SK-N-SH (cell line): ENCODE results near the gene HARS1. TPM values are rescaled to one million over a fixed set of nuclear protein-coding genes. Genes with fewer than 3 reads are reported as not detected.
A peak's percentile ranks its signal among the peaks of the same experiment; 100 is the strongest.
"Not testable (repeated sequence)": the region's sequence is repeated elsewhere in the genome, so short reads cannot be mapped to it uniquely, and the experiment has no call there.

Source experiments
- CTCF ChIA-PET: fragments of 300-600, 350-600 bp; formaldehyde crosslinking; extraction: SDS; loops from one replicate; lab custom pipeline; 2021; lab: Yijun Ruan, JAX
- POLR2A ChIA-PET: fragments of 350-600 bp; sonication (Branson Sonifier 250); formaldehyde crosslinking; extraction: SDS; loops from one replicate; lab custom pipeline; 2020; ENCODE audit warnings: antibody characterized with exemption, inconsistent platforms; lab: Yijun Ruan, JAX
- DNase-seq: peaks from one replicate; pipeline ENCODE4 v3.0.0; 2012
- H2AFZ ChIP-seq: fragments of 200-600 bp; sonication (generic); 2 replicates; pipeline ENCODE4 v1.8.1; 2016; ENCODE audit warnings: antibody characterized with exemption, mild to moderate bottlenecking, low read depth
- H3F3A ChIP-seq: fragments of 200-600 bp; sonication (generic); replicated peaks from 2 replicates; pipeline ENCODE3; 2016; ENCODE audit warnings: antibody characterized with exemption, mild to moderate bottlenecking; ENCODE audit not compliant: insufficient read depth
- H3K27ac ChIP-seq, 2 experiments: fragments of 200-500 bp in 1 of 2; fragments of 200-600 bp in 1 of 2; sonication (Bioruptor generic) in 1 of 2; sonication (generic), shearing (Covaris generic) in 1 of 2; 2 replicates each; pipeline versions ENCODE4 v1.5.1 to v1.6.1; 2014 to 2016; ENCODE audit warnings: low read depth in 2 of 2, inconsistent platforms in 1 of 2, low read length in 1 of 2, mild to moderate bottlenecking in 1 of 2, mixed read lengths in 1 of 2
- H3K27me3 ChIP-seq: fragments of 200-600 bp; sonication (generic), shearing (Covaris generic); 2 replicates; pipeline ENCODE4 v1.6.1; 2016; ENCODE audit warnings: mixed run types; ENCODE audit not compliant: insufficient read depth
- H3K36me3 ChIP-seq, 2 experiments: fragments of 200-500 bp in 1 of 2; fragments of 200-600 bp in 1 of 2; sonication (Bioruptor generic) in 1 of 2; sonication (generic) in 1 of 2; replicated peaks in 1 of 2; 2 replicates each; pipeline versions ENCODE3 to v1.5.1; 2014 to 2016; ENCODE audit warnings: low read length in 1 of 2, mild to moderate bottlenecking in 1 of 2; ENCODE audit not compliant: insufficient read depth in 2 of 2, control insufficient read depth in 1 of 2
- H3K4me1 ChIP-seq, 2 experiments: fragments of 200-500 bp in 1 of 2; fragments of 200-600 bp in 1 of 2; sonication (Bioruptor generic) in 1 of 2; sonication (generic), shearing (Covaris generic) in 1 of 2; 2 replicates each; pipeline versions ENCODE4 v1.5.1 to v1.6.1; 2014 to 2016; ENCODE audit warnings: low read depth in 1 of 2, low read length in 1 of 2, mixed run types in 1 of 2; ENCODE audit not compliant: insufficient read depth in 2 of 2, control insufficient read depth in 1 of 2
- H3K4me2 ChIP-seq: fragments of 200-600 bp; sonication (generic), shearing (Covaris generic); 2 replicates; pipeline ENCODE4 v1.6.1; 2017; ENCODE audit warnings: mixed run types
- H3K4me3 ChIP-seq, 2 experiments: fragments of 200-500 bp in 1 of 2; fragments of 200-600 bp in 1 of 2; sonication (Bioruptor generic) in 1 of 2; sonication (generic), shearing (Covaris generic) in 1 of 2; 2 replicates each; pipeline versions ENCODE4 v1.5.1 to v1.8.1; 2014 to 2016; ENCODE audit warnings: low read depth in 2 of 2, inconsistent platforms in 1 of 2, low read length in 1 of 2, mild to moderate bottlenecking in 1 of 2, mixed read lengths in 1 of 2, moderate library complexity in 1 of 2
- H3K79me2 ChIP-seq: fragments of 200-600 bp; sonication (generic); 2 replicates; pipeline ENCODE4 v1.8.1; 2017; ENCODE audit warnings: mild to moderate bottlenecking; ENCODE audit not compliant: insufficient read depth
- H3K9ac ChIP-seq: fragments of 200-600 bp; sonication (generic); 2 replicates; pipeline ENCODE4 v1.6.1; 2017; ENCODE audit warnings: mixed run types
- H3K9me2 ChIP-seq: fragments of 200-600 bp; sonication (generic); 2 replicates; pipeline ENCODE4 v1.6.1; 2017; ENCODE audit warnings: mixed run types
- H3K9me3 ChIP-seq: fragments of 200-600 bp; sonication (generic); 2 replicates; pipeline ENCODE4 v1.6.1; 2017; ENCODE audit warnings: mixed run types, mild to moderate bottlenecking, moderate library complexity
- H4K20me1 ChIP-seq: fragments of 200-600 bp; sonication (generic); 2 replicates; pipeline ENCODE4 v1.6.1; 2017; ENCODE audit warnings: mild to moderate bottlenecking, mixed run types; ENCODE audit not compliant: insufficient read depth
- CHD2 ChIP-seq: fragments of 150-350 bp; IDR thresholded peaks from 2 replicates; pipeline ENCODE4 v1.6.1; 2018; ENCODE audit warnings: low read length; ENCODE audit not compliant: partially characterized antibody
- CTCF ChIP-seq: fragments of 200-600 bp; sonication (generic); IDR thresholded peaks from 2 replicates; pipeline ENCODE4 v1.6.1; 2017; ENCODE audit warnings: antibody characterized with exemption, mild to moderate bottlenecking, moderate library complexity
- ELF1 ChIP-seq: IDR thresholded peaks from 2 replicates; pipeline ENCODE4 v1.4.0; 2012
- EP300 ChIP-seq, 2 experiments: IDR thresholded peaks; 2 replicates each; pipeline versions ENCODE4 v1.4.0 to v1.6.1; 2012; ENCODE audit warnings: borderline replicate concordance in 1 of 2, low read depth in 1 of 2, low read length in 1 of 2
- EZH2phosphoT487 ChIP-seq: fragments of 200-600 bp; sonication (generic); IDR thresholded peaks from 2 replicates; pipeline ENCODE4 v1.6.1; 2017; ENCODE audit warnings: low read depth, mixed run types, mild to moderate bottlenecking, antibody characterized with exemption, moderate library complexity, borderline replicate concordance
- FOSL2 ChIP-seq: IDR thresholded peaks from 2 replicates; pipeline ENCODE4 v1.4.0; 2012; ENCODE audit warnings: low read depth, mild to moderate bottlenecking, moderate library complexity, borderline replicate concordance
- FOXJ3 ChIP-seq: sonication (generic); formaldehyde crosslinking; IDR thresholded peaks from 2 replicates; pipeline ENCODE4 v1.5.1; 2020; ENCODE audit warnings: mild to moderate bottlenecking, missing genetic modification reagents
- FOXM1 ChIP-seq: IDR thresholded peaks from 2 replicates; pipeline ENCODE4 v1.4.0; 2012; ENCODE audit warnings: low read depth, mild to moderate bottlenecking
- GABPA ChIP-seq: IDR thresholded peaks from 2 replicates; pipeline ENCODE4 v1.4.0; 2012; ENCODE audit warnings: low read depth, mild to moderate bottlenecking
- PBX3 ChIP-seq: IDR thresholded peaks from 2 replicates; pipeline ENCODE4; 2012
- RAD21 ChIP-seq: IDR thresholded peaks from 2 replicates; pipeline ENCODE4 v1.6.1; 2012; ENCODE audit warnings: mild to moderate bottlenecking, low read length
- RXRA ChIP-seq: IDR thresholded peaks from 2 replicates; pipeline ENCODE4 v1.4.0; 2012; ENCODE audit warnings: low read depth, mild to moderate bottlenecking, borderline replicate concordance
- SIN3A ChIP-seq: IDR thresholded peaks from 2 replicates; pipeline ENCODE4 v1.6.1; 2012; ENCODE audit warnings: low read depth, mild to moderate bottlenecking, low read length, moderate library complexity, borderline replicate concordance
- SMC3 ChIP-seq: IDR thresholded peaks from 2 replicates; pipeline ENCODE4 v1.6.1; 2012; ENCODE audit warnings: low read depth, low read length, improper control_type of control experiment
- TAF1 ChIP-seq: IDR thresholded peaks from 2 replicates; pipeline ENCODE4 v1.6.1; 2012; ENCODE audit warnings: low read depth, mild to moderate bottlenecking, low read length, moderate library complexity, borderline replicate concordance
- TCF12 ChIP-seq: IDR thresholded peaks from 2 replicates; pipeline ENCODE4 v1.4.0; 2012
- TEAD4 ChIP-seq: IDR thresholded peaks from 2 replicates; pipeline ENCODE4 v1.4.0; 2012; ENCODE audit warnings: mild to moderate bottlenecking, borderline replicate concordance; ENCODE audit not compliant: insufficient read depth
- YY1 ChIP-seq: IDR thresholded peaks from 2 replicates; pipeline ENCODE4 v1.4.0; 2012; ENCODE audit warnings: low read depth, mild to moderate bottlenecking
- WGBS: methylation state at CpG from one replicate; pipeline ENCODE4 v1.1.6; 2017; ENCODE audit warnings: low lambda C conversion rate; 5-methylcytosine and 5-hydroxymethylcytosine counted together
- polyA plus RNA-seq, 3 experiments: library from polyadenylated mRNA; depleted of rRNA; stranded (reverse); fragments of >200 nt; gene quantifications; 2 replicates each; pipeline ENCODE4 v1.2.3, GENCODE V29; 2012
- TF ChIP-seq, protein P1 (sequence below): fragments of 150-350 bp; IDR thresholded peaks from 2 replicates; pipeline ENCODE4 v1.6.1; 2016; ENCODE audit warnings: mild to moderate bottlenecking, low read depth, low read length

HARS1 gene
- polyA plus RNA-seq, 1 of the 3 experiments (the other 2 are of a cell fraction) = 124 TPM

- TF ChIP-seq SMC3 (no peak), RAD21 (no peak), FOSL2 (peak; percentile 93), YY1 (peak; percentile 59; the same call in 1 of the 2 replicates), CTCF (no peak), RXRA (no peak), EP300 (IDR thresholded peaks at IDR 0.05; ENCODE audit: borderline replicate concordance in 1 of 2, low read depth in 1 of 2, low read length in 1 of 2) (peak in 1 of 2 experiments; percentile 22; a peak in 1 of 4 replicates)
- TF ChIP-seq, protein P1, sequence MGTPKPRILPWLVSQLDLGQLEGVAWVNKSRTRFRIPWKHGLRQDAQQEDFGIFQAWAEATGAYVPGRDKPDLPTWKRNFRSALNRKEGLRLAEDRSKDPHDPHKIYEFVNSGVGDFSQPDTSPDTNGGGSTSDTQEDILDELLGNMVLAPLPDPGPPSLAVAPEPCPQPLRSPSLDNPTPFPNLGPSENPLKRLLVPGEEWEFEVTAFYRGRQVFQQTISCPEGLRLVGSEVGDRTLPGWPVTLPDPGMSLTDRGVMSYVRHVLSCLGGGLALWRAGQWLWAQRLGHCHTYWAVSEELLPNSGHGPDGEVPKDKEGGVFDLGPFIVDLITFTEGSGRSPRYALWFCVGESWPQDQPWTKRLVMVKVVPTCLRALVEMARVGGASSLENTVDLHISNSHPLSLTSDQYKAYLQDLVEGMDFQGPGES = no peak
These were observed 19.9 kb upstream of the HARS1 start (continued) for GRCh38 chr5:140710899-140711552.

DNA sequence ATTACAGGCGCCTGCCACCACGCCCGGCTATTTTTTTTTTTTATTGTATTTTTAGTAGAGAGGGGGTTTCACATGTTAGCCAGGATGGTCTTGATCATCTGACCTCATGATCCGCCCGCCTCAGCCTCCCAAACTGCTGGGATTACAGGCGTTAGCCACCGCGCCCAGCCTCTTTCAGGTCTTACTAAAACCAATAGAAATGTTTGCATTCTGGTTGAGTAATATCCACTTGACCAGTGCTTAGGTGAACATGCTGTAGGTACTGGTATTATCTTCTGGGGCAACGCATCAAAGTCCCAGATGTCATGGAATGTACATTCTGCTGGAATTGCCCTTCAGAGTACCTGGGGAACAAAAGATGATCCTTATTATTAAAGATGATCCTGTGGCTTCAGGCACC is 17.6 kb upstream of the HARS1 start:
- 92% methylated on average over 9 of the region's 9 CpGs for WGBS
- H3K9me3 ChIP-seq, H2AFZ ChIP-seq, H4K20me1 ChIP-seq, H3K27me3 ChIP-seq, H3K27ac ChIP-seq, H3K79me2 ChIP-seq, DNase-seq, H3K9ac ChIP-seq, H3K4me1 ChIP-seq, H3K4me3 ChIP-seq, POLR2A ChIA-PET, H3K9me2 ChIP-seq, H3K4me2 ChIP-seq: not testable (repeated sequence)
- CTCF ChIA-PET = interaction anchor here (1.2 kb wide), 1 partner anchor 11 kb away, joined by 3 read pairs; no protein-coding TSS in a partner anchor
- H3F3A ChIP-seq = peaks cover 29% of the 10 kb centered on the region
- peaks cover 30 to 37% of the 10 kb centered on the region in 2 experiments for H3K36me3 ChIP-seq

GRCh38 chr5:140707812-140708211 is 16.6 kb upstream of the HARS1 start:
- Histone ChIP-seq H3K9ac (no peak overlapping the region), H3K79me2 (no peaks in the 10 kb centered on the region; the same call in 1 of the 2 replicates), H3K9me3 (no peaks in the 10 kb centered on the region), H4K20me1 (no peaks in the 10 kb centered on the region), H3K36me3 (peaks cover 39 to 43% of the 10 kb centered on the region in 2 experiments), H3K4me2 (no peak overlapping the region), H3F3A (peaks cover 29% of the 10 kb centered on the region), H2AFZ (no peak overlapping the region), H3K27me3 (no peaks in the 10 kb centered on the region), H3K4me1 (peaks cover 0 to 3% of the 10 kb centered on the region in 2 experiments; a peak in 1 of 4 replicates), H3K4me3 (no peak overlapping the region), H3K27ac (no peak overlapping the region), H3K9me2 (no peaks in the 10 kb centered on the region)
- CTCF ChIA-PET = interaction anchor here (1.0 to 1.2 kb wide), 3 partner anchors 12 to 161 kb away, joined by 3 read pairs; partner anchors contain the start of gene EIF4EBP3
- DNase-seq = no peak
- POLR2A ChIA-PET = interaction anchor here (0.7 kb wide), 1 partner anchor 17 kb away, joined by 3 read pairs; the partner anchor contains the start of genes HARS1 and HARS2
- WGBS = 88% methylated on average over 4 of the region's 4 CpGs
- TF ChIP-seq EZH2phosphoT487 (no peak), FOXM1 (no peak), SIN3A (no peak), FOSL2 (no peak), CHD2 (no peak), ELF1 (no peak), PBX3 (no peak), TEAD4 (no peak), GABPA (no peak), YY1 (no peak), TCF12 (no peak), SMC3 (no peak), TAF1 (no peak), FOXJ3 (no peak), CTCF (no peak)
